RWPE2 (cell line): Measurements from ENCODE around the gene ZSWIM6.

Source experiments
- ATAC-seq: fragments of 200-7000 bp; cut with Tn5 transposase; 3 replicates; pipeline ENCODE4 v1.9.1; 2021; ENCODE audit warnings: low read depth
- DNase-seq: peaks from one replicate; pipeline ENCODE4 v3.0.0-alpha.2; 2020; ENCODE audit warnings: low spot score
- H3K27ac ChIP-seq: fragments of 450-650 bp; 2 replicates; pipeline ENCODE4 v1.5.1; 2017; ENCODE audit warnings: mild to moderate bottlenecking; ENCODE audit not compliant: poor library complexity, severe bottlenecking
- H3K27me3 ChIP-seq: fragments of 250-450 bp; sonication (Bioruptor Pico); 2 replicates; pipeline ENCODE4 v1.5.1; 2021; ENCODE audit warnings: mild to moderate bottlenecking, moderate library complexity; ENCODE audit not compliant: insufficient read depth, poor library complexity, severe bottlenecking
- H3K36me3 ChIP-seq: fragments of 250-450 bp; sonication (Bioruptor Pico); 2 replicates; pipeline ENCODE4 v1.5.1; 2020; ENCODE audit warnings: low read depth, mild to moderate bottlenecking, moderate library complexity
- H3K4me1 ChIP-seq: fragments of 250-450 bp; sonication (Bioruptor Pico); 2 replicates; pipeline ENCODE4 v1.5.1; 2021; ENCODE audit warnings: mild to moderate bottlenecking, moderate library complexity; ENCODE audit not compliant: insufficient read depth, poor library complexity, severe bottlenecking
- H3K4me3 ChIP-seq: fragments of 250-450 bp; sonication (Bioruptor Pico); 2 replicates; pipeline ENCODE4 v1.5.1; 2021; ENCODE audit warnings: mild to moderate bottlenecking, moderate library complexity; ENCODE audit not compliant: severe bottlenecking
- H3K9me3 ChIP-seq: fragments of 250-450 bp; sonication (Bioruptor Pico); 2 replicates; pipeline ENCODE4 v1.5.1; 2021; ENCODE audit warnings: mild to moderate bottlenecking, moderate library complexity; ENCODE audit not compliant: severe bottlenecking
- TF ChIP-seq, protein P1 (sequence below): fragments of 450-650 bp; IDR thresholded peaks from one replicate; pipeline ENCODE4 v1.5.1; 2017; ENCODE audit warnings: mild to moderate bottlenecking, moderate library complexity; ENCODE audit not compliant: poor library complexity, severe bottlenecking

Gene ZSWIM6

DNA sequence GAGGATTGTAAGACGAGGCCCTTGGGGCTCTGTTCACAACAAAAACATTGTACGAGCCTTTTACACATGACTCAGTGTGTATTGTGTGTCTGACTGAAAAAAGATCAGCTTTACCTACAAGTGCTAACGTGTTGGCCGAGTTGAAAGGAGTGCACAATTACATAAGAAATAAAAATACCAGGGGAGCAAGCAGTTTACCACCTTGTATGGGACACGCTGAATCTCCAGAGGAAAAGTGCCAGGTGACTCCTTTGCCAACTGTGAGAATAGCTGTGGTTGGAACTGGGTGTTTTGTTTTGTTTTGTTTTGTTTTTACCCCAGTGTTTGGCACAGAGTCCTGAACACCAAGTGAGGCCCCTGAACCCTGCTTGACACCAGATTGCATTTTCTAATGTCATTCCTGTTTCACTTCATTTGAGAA lies 32.8 kb upstream of the ZSWIM6 start:
- H3K9me3 ChIP-seq, result no peaks in the 10 kb centered on the region
- H3K36me3 ChIP-seq, result peaks cover 7% of the 10 kb centered on the region; the same call in 1 of the 2 replicates
- no peak for DNase-seq
- peak; percentile 31 for ATAC-seq
- peak overlapping the region; percentile 85 for H3K27ac ChIP-seq
- TF ChIP-seq, protein P1, sequence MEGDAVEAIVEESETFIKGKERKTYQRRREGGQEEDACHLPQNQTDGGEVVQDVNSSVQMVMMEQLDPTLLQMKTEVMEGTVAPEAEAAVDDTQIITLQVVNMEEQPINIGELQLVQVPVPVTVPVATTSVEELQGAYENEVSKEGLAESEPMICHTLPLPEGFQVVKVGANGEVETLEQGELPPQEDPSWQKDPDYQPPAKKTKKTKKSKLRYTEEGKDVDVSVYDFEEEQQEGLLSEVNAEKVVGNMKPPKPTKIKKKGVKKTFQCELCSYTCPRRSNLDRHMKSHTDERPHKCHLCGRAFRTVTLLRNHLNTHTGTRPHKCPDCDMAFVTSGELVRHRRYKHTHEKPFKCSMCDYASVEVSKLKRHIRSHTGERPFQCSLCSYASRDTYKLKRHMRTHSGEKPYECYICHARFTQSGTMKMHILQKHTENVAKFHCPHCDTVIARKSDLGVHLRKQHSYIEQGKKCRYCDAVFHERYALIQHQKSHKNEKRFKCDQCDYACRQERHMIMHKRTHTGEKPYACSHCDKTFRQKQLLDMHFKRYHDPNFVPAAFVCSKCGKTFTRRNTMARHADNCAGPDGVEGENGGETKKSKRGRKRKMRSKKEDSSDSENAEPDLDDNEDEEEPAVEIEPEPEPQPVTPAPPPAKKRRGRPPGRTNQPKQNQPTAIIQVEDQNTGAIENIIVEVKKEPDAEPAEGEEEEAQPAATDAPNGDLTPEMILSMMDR, result no peak
- no peak overlapping the region for H3K4me3 ChIP-seq
- no peaks in the 10 kb centered on the region for H3K27me3 ChIP-seq
- H3K4me1 ChIP-seq, result peaks cover 55% of the 10 kb centered on the region

DNA sequence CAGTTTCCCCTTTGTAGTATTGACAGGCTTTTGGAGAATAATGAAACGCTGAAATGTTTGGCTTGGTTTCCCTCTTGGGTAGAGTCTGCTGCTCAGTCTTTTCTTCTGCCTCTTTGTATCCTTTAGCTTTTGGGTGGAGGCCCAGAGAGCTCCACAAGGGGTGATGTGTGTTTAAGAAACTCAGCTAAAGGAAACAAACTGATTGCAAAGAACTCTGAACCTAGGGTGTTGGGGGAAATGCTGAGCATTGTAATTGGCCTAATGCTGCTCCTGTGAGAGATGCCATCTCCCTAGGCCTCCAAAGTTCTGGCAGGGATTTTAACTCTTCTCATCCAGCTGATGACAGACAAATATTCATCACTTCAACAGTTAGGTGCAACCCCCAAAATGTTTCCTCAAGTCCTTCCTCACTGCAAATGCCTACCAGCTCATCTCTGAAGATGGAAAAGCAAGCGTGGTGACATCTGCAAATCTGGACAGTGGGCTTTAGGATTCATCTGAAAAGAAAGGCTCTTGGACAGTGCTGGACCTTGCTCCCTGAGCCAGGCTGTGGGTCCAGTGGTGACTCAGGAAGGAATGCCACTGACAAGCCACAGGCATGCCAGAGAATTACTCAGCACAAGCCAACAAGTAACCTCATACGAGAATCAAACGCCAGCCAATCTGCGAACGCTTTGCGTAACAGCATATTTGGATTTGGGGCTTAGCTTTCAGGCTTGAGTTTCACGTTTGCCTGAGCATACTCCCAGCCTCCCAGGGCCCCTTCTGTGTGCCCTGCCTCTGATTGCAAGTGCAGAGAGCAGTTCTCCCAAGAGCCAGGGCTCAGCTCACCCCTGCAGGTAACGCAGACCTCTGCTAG lies 30.5 kb upstream of the ZSWIM6 start:
- H3K4me3 ChIP-seq, result no peak overlapping the region
- no peaks in the 10 kb centered on the region for H3K9me3 ChIP-seq
- DNase-seq, result peak; percentile 95
- peaks cover 7% of the 10 kb centered on the region; the same call in 1 of the 2 replicates for H3K36me3 ChIP-seq
- H3K27me3 ChIP-seq, result no peaks in the 10 kb centered on the region
- TF ChIP-seq, protein P1, result no peak
- peak; percentile 74 for ATAC-seq
- peaks cover 70% of the 10 kb centered on the region for H3K4me1 ChIP-seq
- H3K27ac ChIP-seq, result peak overlapping the region; percentile 85

DNA sequence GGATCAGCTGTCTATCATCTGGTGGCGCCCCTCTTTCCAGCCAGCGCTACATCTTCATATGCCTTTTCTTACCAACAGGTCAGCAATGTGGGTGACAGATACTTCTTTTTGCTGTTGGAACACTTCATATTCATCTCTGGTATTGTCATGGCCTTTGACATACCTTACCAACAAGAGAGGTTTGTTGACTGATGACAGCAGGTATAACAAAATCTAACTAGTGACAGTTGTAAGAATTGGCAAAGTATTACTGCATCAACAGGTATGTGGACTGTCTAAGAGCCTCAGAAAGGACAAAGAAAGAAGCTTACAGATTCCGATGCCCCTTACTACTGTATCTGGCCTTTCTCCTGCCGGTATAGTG lies 29.9 kb upstream of the ZSWIM6 start:
- ATAC-seq, result peak; percentile 0; the same call in 1 of the 3 replicates
- H3K9me3 ChIP-seq, result no peaks in the 10 kb centered on the region
- peaks cover 7% of the 10 kb centered on the region; the same call in 1 of the 2 replicates for H3K36me3 ChIP-seq
- TF ChIP-seq, protein P1, result no peak
- H3K4me1 ChIP-seq, result peaks cover 76% of the 10 kb centered on the region
- H3K27me3 ChIP-seq, result no peaks in the 10 kb centered on the region
- no peak for DNase-seq
- peak overlapping the region; percentile 38 for H3K4me3 ChIP-seq
- peak overlapping the region; percentile 85 for H3K27ac ChIP-seq

DNA sequence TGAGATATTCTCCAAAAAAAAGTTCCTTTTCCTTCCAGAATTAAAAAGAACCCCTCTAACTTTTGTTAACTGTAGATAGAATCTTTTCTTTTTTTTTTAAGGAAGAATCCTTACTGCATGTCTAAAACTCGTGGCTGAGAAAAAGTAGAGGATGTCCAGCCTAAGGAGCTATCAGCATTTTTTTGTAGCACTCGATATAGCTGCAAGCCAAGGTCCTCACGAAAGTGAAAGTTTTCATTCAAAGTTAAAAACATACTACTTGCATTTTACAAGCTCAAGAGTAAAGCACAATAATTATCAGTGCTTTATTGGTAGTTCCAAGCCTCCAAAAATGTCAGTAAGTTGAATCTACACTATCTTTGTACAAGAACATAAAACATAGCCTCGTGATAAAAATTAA lies 28.7 kb upstream of the ZSWIM6 start:
- Histone ChIP-seq H3K4me3 (peak overlapping the region; percentile 38), H3K4me1 (peaks cover 76% of the 10 kb centered on the region), H3K36me3 (0 out of 2 replicates have a peak, but pooled peaks cover 3% of the 10 kb centered on the region), H3K27me3 (no peaks in the 10 kb centered on the region), H3K9me3 (no peaks in the 10 kb centered on the region), H3K27ac (peak overlapping the region; percentile 85)
- no peak for DNase-seq
- no peak for ATAC-seq
- TF ChIP-seq, protein P1, result no peak
